ENCODE data around the gene CORO2B. TPM values are rescaled to one million over a fixed set of nuclear protein-coding genes. Genes with fewer than 3 reads are reported as not detected.

CORO2B gene
- polyA plus RNA-seq, 1 of the 3 experiments (the other 2 are of a cell fraction) = 3.6 TPM

DNA sequence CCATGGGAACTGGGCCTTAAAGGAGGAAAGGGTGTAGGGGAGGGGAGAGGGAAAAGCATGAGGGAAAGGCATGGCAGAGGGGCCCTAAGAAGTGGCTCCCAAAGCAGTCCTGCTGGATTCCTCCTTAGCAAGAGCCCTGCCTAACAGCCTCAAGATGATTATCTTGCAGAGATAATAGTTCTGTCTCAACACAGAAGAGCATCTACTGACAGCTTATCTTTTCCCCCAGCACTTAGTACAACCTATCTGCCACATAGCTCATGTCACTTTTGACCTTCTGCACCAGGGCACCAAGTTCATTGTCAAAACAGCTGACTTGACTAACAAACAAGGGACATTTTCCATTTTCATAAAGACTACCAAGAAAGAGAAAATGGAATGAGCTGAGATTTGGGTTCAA is 155.6 kb downstream of the CORO2B start:
- Histone ChIP-seq H3K4me2 (no peak overlapping the region), H3K79me2 (ENCODE audit: insufficient read depth) (no peaks in the 10 kb centered on the region), H3K9ac (no peak overlapping the region), H4K20me1 (ENCODE audit: insufficient read depth) (no peaks in the 10 kb centered on the region), H3K4me3 (ENCODE audit: low read depth in 2 of 2, low read length in 1 of 2) (no peak overlapping the region), H3K36me3 (replicated peaks in 1 of 2; ENCODE audit: control insufficient read depth in 1 of 2, insufficient read depth in 2 of 2, low read length in 1 of 2) (no peaks in the 10 kb centered on the region), H3F3A (replicated peaks; ENCODE audit: insufficient read depth) (no peaks in the 10 kb centered on the region), H3K9me3 (no peaks in the 10 kb centered on the region), H3K27ac (ENCODE audit: low read depth in 2 of 2, low read length in 1 of 2) (no peak overlapping the region), H3K9me2 (no peaks in the 10 kb centered on the region), H3K27me3 (ENCODE audit: insufficient read depth) (no peaks in the 10 kb centered on the region; the same call in 1 of the 2 replicates), H3K4me1 (ENCODE audit: control insufficient read depth in 1 of 2, insufficient read depth in 2 of 2, low read depth in 1 of 2, low read length in 1 of 2) (peaks cover 0 to 8% of the 10 kb centered on the region in 2 experiments; a peak in 1 of 4 replicates), H2AFZ (ENCODE audit: low read depth) (no peak overlapping the region)
- DNase-seq = no peak
- ChIA-PET POLR2A (no interaction called here), CTCF (interaction anchor here (1.0 to 2.1 kb wide), 6 partner anchors 16 to 190 kb away, joined by 3 to 15 read pairs (median 4); no protein-coding TSS in a partner anchor)
- TF ChIP-seq, protein P1, sequence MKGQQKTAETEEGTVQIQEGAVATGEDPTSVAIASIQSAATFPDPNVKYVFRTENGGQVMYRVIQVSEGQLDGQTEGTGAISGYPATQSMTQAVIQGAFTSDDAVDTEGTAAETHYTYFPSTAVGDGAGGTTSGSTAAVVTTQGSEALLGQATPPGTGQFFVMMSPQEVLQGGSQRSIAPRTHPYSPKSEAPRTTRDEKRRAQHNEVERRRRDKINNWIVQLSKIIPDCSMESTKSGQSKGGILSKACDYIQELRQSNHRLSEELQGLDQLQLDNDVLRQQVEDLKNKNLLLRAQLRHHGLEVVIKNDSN (IDR thresholded peaks at IDR 0.05; ENCODE audit: borderline replicate concordance, low read depth) = no peak
- no peak for TF ChIP-seq RFX5 (IDR thresholded peaks at IDR 0.05; ENCODE audit: low read length)
- TF ChIP-seq ELF1 (IDR thresholded peaks at IDR 0.05) = no peak
- TF ChIP-seq RXRA (IDR thresholded peaks at IDR 0.05; ENCODE audit: borderline replicate concordance, low read depth) = no peak
- no peak for TF ChIP-seq JUND (IDR thresholded peaks at IDR 0.05)
- no peak for TF ChIP-seq GABPA (IDR thresholded peaks at IDR 0.05; ENCODE audit: low read depth)
- TF ChIP-seq FOSL2 (IDR thresholded peaks at IDR 0.05; ENCODE audit: borderline replicate concordance, low read depth) = no peak
- TF ChIP-seq EP300 (IDR thresholded peaks at IDR 0.05; ENCODE audit: borderline replicate concordance in 1 of 2, low read depth in 1 of 2, low read length in 1 of 2) = no peak
- no peak for TF ChIP-seq MEF2A (IDR thresholded peaks at IDR 0.05; ENCODE audit: borderline replicate concordance, low read depth)
- TF ChIP-seq RAD21 (IDR thresholded peaks at IDR 0.05; ENCODE audit: low read length) = no peak
- no peak for TF ChIP-seq GATA2 (CRISPR knock-in tag; IDR thresholded peaks at IDR 0.05)
- no peak for TF ChIP-seq RCOR1 (IDR thresholded peaks at IDR 0.05; ENCODE audit: low read length)

DNA sequence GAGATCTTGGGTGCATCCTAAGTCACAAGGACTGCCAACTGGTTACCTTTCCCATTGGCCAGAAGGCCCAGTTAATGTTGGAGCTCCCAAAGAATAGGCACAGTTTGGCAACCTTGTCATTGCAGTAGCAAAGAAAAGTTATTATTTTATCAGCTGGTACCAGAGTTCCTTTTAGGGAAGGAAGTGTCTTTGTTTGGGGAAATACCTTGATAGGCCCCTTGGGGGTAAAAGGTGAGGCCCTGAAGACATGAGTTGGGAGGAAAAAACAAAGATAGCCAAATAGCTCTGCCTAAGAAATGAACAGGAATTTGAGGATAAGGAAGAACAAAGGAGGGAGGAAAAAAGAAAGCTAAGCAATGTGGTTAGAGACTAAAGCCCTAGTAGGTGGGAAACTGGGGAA is 156.1 kb downstream of the CORO2B start:
- no peak for DNase-seq
- Histone ChIP-seq H3F3A (replicated peaks; ENCODE audit: insufficient read depth) (no peaks in the 10 kb centered on the region), H3K4me3 (ENCODE audit: low read depth in 2 of 2, low read length in 1 of 2) (no peak overlapping the region), H4K20me1 (ENCODE audit: insufficient read depth) (no peaks in the 10 kb centered on the region), H3K9ac (no peak overlapping the region), H3K27me3 (ENCODE audit: insufficient read depth) (no peaks in the 10 kb centered on the region; the same call in 1 of the 2 replicates), H3K4me2 (no peak overlapping the region), H3K79me2 (ENCODE audit: insufficient read depth) (no peaks in the 10 kb centered on the region), H2AFZ (ENCODE audit: low read depth) (no peak overlapping the region), H3K27ac (ENCODE audit: low read depth in 2 of 2, low read length in 1 of 2) (no peak overlapping the region), H3K9me3 (no peaks in the 10 kb centered on the region), H3K4me1 (ENCODE audit: control insufficient read depth in 1 of 2, insufficient read depth in 2 of 2, low read depth in 1 of 2, low read length in 1 of 2) (peaks cover 0 to 8% of the 10 kb centered on the region in 2 experiments; a peak in 1 of 4 replicates), H3K36me3 (replicated peaks in 1 of 2; ENCODE audit: control insufficient read depth in 1 of 2, insufficient read depth in 2 of 2, low read length in 1 of 2) (no peaks in the 10 kb centered on the region), H3K9me2 (no peaks in the 10 kb centered on the region)
- ChIA-PET CTCF (interaction anchor here (1.0 to 2.1 kb wide), 5 partner anchors 15 to 190 kb away, joined by 3 to 15 read pairs (median 5); no protein-coding TSS in a partner anchor), POLR2A (no interaction called here)
- TF ChIP-seq ZBTB33 (IDR thresholded peaks at IDR 0.05; ENCODE audit: borderline replicate concordance, low read depth) (no peak), FOXJ3 (CRISPR knock-in tag; IDR thresholded peaks at IDR 0.05) (no peak), USF2 (IDR thresholded peaks at IDR 0.05; ENCODE audit: borderline replicate concordance, low read depth, low read length) (no peak), TAF1 (IDR thresholded peaks at IDR 0.05; ENCODE audit: borderline replicate concordance, low read depth, low read length) (no peak), FOXM1 (IDR thresholded peaks at IDR 0.05; ENCODE audit: low read depth) (no peak), CHD2 (IDR thresholded peaks at IDR 0.05; ENCODE audit: low read length, partially characterized antibody) (no peak), SIN3A (IDR thresholded peaks at IDR 0.05; ENCODE audit: borderline replicate concordance, low read depth, low read length) (no peak), MEF2A (IDR thresholded peaks at IDR 0.05; ENCODE audit: borderline replicate concordance, low read depth) (no peak)
